GM19025 (cell line): ENCODE data around the gene FGF8.
"Not testable (repeated sequence)": the region's sequence is repeated elsewhere in the genome, so short reads cannot be mapped to it uniquely, and the experiment has no call there.

Experiments
- ATAC-seq: cut with Tn5 transposase; IDR thresholded peaks from one replicate; pipeline ENCODE4 v1.9.1; 2021; ENCODE audit warnings: mild to moderate bottlenecking, low read depth, moderate library complexity; ENCODE audit not compliant: unreplicated experiment

The FGF8 gene, protein sequence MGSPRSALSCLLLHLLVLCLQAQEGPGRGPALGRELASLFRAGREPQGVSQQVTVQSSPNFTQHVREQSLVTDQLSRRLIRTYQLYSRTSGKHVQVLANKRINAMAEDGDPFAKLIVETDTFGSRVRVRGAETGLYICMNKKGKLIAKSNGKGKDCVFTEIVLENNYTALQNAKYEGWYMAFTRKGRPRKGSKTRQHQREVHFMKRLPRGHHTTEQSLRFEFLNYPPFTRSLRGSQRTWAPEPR

DNA sequence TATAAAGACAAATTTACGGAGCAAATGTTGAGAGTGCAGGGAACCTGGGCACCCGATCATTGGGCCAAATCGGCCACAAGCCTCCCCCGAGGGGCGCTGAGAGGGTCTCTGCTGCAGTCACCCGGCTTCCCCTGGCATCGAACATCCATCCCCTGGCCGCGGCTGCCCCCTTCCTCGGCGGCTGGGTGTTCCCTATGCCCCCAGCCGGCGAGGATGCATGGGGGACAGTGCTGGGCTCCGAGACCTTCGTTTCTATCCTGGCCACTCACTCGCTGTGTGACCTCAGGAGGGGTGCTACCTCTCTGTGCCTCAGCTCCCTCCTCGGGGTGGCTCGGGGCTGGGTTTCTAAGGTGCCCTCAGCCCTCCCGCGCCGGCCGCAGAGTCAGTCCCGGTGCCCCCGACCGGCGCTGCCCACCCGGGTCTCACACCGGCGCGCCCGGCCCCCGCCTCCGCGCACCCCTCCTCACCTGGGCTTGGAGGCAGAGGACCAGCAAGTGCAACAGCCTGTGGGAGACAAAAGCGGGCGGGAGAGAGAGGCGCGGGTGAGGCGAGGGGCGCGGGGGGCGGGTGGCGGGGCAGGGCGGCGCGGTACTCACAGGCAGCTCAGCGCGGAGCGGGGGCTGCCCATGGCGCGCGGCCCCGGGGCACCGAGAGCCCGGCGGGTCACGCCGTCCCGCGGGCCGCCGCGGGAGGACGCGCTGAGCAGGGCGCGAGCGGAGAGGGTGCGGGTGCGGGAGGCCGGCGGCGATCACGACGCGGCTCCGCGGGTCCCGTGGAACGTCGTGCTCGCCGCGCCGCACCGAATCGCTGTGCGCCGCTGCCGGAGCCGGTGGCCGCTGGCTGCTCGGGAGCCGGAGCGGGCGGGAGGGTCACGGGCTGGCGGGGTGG, at the start of gene FGF8:
Gene FGF8 (minus strand): TSS at position 842 of the 888 bp plus-strand sequence. CDS start 214 bp downstream, at position 628.
- no peak for ATAC-seq

DNA sequence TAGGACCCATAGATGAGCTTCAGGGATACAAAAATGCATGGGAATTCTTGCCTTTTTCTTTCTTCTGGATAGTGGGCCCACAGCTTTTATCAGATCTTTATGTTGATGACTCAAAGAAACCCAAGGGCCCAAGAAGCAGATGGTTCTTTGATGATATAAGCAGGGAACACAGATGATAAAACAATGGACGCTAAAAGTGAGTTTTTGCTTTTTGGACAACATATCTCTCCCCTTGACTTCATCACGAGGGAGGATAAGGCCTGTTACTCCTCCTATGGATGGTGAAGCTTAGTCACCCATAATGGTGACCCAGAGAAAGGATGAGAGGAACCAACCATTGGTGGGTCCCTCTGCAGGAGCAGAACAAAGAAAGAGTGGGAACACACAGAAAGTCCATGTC, 48.8 kb upstream of the FGF8 start:
- ATAC-seq = no peak

DNA sequence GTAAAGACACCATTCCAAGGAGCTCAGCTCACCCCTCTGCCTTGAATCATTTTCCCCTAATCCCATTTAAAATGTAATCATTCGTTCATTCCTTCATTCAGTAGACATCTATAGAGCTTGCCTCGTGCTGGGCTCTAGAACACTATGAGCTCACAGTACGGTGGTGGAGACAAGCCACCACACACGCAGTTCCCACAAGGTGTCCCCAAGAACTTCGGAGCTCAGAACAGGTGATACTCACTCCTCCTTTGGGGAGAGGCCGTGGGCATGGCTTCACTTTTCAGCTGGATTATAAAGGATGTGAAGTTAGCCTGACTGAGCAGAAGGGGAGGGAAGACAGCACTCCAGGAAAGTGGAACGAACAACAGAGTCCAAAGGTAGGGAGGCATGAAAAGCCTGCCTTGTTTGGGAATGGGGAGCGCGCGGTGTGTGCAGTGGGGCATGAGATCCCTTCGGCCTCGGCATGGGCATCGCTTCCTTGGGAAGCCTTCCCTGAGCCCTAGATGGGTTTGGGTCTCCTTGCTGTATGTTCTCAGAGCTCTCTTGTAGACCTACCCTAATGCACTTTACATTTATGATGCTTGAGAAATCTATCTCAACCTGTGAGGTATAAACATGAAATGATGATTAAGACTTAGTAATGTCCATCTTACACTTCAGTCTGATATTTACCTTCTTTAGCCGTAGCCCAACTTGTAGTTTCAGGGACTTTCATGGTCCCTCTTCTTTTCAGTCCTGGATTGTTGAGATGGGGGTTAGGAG, 43.1 kb upstream of the FGF8 start:
- ATAC-seq = peak; percentile 15

DNA sequence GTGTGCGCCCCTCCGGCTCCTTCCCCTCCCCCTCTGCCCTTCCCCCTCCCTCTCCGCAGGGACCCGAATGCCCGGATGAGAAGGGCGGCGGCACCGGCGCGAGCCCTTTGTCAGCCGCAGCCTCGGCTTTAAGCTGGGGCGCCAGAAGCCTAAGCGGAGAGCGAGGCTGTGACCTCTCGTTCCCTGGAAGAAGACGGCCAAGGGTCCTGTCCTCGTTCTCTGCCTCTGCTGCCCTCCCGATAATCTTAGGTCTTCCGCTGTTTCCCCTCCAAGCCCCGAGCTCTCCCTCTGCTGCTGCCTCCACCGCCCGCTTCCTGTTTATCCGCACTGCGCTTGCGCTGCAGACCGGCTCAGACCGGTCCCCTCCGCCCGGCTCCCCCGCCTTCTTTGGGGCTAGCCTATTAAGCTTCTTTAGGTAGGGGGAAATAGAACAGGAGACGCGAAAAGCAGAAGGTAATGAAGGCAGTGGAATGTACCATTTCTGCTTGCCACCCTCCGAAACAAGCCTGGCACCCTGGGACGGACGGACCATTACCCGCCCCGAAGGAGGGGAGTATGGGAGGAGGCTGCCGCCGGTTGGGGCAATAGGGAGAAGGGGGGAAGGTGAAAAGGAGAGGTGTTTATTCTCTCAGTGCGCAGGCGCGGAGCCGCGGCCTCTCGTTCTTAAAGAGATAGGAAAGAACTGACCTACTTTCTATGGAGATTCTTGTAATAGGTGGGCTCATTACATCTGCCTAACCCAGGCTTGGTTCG, 42.4 kb upstream of the FGF8 start, which contains the start of gene OGA:
Gene OGA (minus strand): TSS at position 326 of the 753 bp plus-strand sequence. CDS start 422 bp downstream, outside the sequence.
- ATAC-seq = peak; percentile 84

DNA sequence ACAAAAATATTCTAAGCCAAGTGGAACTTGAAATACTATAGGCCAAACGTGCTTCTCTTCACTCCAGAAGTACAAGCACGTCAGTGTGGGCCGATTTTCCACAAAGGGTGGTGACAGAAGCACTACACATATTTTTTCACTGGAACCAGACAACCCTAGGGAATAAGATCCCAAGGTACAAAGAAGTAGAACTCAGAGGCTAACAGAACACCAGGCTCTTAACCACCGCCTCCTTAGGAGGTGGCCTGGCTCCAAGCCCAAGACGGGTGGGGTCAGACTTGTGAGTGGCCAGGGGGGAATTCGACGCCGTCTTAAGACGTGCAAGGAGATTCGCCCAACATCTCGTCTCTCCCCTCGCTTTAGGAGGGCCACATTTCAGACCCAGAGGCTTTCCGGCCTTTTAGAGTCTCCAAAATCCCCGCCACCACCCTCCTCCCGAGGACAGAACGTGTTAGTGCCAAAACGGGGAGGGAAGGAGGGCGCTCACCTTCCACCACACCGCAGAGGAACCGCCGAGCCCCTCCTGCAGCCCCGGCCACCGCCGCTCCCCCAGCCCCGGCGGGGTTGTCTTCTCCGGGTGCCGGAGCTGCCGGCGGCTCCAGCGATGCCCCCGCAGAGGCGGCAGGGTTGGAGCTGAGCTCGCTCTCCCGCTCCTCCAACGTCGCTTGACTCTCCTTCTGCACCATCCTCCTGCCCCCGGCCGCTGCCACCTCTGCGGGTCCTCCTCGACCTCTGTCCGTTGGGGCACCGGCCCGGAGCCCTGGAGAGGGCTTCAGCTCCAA, 41.6 kb upstream of the FGF8 start:
- no peak for ATAC-seq

DNA sequence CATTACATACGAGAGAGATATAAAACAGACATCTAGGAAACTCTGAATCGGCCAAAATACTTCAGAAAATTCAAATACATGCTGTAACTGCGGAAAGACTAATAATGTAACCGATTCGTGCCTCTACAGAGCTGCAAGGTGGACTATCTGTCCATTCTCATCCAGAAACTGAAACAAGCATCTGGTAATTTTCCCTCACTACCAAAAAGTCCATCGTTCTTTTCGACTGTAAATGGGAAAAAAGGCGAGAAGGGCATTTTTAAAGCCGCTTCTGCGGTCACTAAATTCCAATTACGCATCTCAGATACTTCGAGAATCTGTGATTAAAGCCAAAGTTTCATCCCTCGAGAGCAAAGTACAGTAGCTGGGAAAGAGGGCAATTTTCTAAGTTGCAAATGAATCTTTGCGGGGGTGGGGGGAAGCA, 41.0 kb upstream of the FGF8 start:
- no peak for ATAC-seq

DNA sequence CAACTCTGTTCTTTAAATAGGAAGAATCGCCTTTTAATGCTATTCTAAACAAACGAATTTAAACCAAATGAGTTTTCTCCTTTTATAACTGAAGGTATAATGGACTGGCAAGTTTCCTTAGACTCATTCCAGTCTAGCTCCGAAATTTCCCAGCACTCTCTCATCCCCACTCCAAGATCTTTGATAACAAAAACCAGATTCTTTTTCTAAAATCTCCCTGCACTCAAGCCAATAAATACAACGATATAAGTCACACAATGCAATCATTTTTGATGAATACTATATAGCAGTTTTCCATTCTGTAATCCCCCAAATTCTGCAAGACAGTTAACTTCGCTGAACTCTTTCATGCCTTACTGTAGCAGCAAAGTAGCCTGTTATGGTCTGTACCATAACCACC, 40.5 kb upstream of the FGF8 start:
- no peak for ATAC-seq

DNA sequence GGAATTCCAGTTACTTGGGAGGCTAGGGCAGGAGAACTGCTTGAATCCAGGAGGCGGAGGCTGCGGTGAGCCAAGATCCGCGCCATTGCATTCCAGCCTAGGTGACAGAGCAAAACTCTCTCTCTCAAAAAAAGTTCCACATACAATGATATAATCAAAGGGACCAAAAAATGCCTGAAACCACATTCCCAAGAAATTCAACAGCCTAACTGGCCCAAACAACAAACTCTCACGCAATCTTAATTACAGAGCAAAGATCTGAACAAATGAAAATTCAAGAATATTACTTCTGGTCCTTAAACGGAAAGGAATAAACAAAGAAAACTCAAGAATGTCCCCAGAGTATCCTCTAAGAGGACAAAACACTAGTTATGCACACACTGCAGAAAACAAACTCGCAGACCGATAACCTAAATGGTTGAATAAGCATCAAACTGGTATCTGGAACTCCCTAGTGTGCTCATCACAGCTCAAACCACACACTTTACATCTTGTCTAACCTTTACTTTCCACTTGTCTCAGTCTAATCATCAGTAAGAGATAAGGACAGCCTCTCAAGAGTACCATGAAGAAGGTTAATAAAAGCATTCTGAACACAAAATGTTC, 38.7 kb upstream of the FGF8 start:
- ATAC-seq = no peak

DNA sequence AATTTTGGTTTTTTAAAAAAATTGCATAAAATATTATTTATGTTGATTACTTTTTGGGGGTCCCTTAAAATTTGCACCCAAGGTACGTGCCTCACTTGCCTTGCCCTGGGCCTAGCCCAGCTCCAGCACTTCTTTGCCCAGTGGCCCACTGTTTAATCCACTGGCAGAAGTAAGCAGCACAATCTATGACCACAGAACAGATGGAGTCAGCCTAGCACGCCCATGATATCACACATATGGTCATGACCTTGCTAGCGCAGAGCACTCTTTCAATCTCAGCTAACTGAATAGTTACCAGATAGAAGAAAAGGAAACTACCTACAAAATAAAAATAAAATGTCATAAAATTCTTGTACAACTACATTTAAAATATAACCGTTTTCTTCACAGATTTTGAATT, 36.7 kb upstream of the FGF8 start:
- no peak for ATAC-seq

DNA sequence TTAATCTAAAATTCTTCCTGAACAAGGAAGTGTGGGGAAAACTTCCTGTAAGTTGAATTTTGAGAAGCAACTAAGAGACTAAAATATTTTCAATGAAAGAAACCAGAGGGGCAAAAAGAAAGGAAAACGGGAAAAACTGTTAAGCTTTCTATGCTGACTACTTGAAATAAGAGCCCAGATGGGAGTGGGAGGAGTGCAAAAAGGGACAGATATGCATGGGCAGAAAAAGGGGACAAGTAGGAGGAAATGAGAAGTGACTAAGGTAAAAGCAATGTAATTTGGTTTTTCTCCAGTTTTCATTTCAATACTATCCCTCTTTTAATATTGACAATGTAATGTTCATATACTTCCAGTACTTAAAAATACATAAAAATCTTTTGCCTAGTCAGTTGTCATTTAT, 31.2 kb upstream of the FGF8 start:
- no peak for ATAC-seq

DNA sequence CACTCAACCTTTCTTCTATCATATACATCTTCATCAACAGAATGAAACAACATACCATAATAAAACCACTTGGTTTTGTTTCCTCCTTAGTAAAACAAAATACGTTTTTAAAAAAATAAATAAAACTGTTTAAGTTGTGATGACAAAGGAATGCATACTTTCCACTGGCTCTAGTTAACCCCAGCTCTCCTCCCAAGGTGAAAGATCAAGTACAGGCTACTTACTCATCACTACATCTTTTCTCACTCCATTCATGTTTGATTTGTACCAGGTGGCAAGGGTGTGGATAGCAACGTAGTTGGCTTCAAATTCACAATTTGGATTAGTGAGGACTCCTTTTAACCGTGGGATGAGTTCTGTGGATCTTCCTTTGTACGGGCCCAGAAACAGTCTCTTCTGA, 27.6 kb upstream of the FGF8 start:
- ATAC-seq = no peak

DNA sequence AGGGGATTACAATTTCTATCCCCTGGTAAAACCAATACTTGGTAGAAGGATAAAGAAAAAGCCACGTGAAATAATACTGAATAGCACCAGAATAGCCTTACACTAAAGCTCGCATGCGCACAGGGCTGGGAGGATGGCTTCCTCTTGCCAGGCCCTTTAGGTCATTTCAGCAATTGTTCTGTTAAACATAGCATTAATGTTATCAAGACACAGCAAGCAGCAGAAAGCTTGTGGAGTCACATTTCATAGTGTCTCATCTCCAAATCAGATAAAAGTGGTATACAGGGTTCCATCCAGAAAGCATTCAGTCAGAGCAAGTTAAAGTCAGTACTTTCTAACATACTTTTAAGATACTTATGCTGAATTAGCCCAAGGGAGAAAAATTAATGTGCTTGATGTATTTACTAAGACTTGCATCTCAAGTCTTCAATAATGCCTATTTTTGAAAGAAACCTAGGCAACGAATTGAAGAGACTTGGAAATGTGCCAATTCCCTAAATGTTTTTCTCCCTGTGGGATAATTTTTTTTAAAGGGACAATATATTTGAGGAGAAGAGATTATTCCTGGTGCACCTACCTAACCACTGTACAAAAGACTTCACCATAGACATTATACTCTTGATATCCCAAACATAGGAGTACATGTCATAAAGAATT, 21.6 kb upstream of the FGF8 start:
- no peak for ATAC-seq

DNA sequence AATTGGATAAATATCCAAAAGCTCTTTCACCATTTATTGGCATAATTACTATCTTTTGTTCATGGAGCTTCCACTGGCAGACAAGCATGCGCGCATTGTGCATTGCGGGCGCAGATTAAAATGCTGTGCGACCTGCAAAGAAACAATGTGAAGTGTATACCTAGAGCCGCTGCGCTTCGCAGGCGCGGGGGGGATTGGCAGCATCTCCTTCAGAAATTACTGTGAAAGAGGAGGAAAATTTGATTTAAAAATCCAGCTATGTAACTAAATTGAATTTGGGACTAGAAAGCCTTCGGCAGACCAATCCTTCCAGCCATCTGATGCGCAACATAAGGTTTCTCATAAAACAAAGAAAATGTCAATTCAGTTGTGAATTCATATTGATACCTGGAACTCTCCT, 17.6 kb upstream of the FGF8 start:
- no peak for ATAC-seq

DNA sequence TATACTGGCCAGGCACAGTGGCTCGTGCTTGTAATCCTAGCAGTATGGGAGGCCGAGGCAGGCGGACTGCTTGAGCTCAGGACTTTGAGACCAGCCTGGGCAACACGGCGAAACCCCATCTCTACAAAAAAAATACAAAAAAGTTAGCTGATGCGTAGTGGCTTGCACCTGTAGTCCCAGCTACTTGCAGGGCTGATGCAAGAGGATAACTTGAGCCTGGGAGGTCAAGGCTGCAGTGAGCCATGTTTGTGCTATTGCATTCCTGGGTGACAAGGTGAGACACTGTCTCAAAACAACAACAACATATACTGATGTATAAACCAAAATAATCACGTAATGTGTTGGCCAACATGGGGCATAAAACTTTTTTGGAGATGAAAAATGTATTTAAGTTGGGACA, 13.8 kb upstream of the FGF8 start:
- no peak for ATAC-seq

DNA sequence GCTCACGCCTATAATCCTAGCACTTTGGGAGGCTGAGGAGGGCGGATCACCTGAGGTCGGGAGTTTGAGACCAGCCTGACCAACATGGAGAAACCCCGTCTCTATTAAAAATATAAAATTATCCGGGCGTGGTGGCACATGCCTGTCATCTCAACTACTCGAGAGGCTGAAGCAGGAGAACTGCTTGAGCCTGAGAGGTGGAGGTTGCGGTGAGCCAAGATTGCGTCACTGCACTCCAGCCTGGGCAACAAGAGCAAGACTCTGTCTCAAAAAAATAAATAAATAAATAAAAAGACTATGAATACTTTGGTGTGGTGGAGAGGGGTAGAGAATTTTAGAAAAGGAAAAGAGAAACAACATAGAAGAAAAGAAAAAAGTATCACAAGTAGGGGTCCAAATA, 13.3 kb upstream of the FGF8 start:
- not testable (repeated sequence) for ATAC-seq

DNA sequence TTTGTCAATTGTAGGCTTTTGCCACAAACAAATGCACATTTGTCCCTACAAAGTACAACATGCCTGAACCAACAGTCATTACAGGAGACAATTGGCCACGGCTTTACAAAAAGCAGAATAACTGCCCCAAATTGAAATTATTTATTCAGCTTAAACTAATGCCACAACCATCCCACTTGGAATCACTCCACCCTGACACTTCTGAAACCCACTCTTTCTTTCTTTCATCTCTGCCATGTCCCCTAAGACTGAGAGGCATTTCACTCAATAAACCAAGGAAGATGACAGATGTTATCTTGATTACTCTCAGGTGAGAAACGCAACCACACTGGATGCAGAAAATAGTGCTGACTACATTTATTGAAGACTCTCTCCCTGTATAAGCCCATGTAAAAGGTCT, 9.9 kb upstream of the FGF8 start:
- no peak for ATAC-seq

DNA sequence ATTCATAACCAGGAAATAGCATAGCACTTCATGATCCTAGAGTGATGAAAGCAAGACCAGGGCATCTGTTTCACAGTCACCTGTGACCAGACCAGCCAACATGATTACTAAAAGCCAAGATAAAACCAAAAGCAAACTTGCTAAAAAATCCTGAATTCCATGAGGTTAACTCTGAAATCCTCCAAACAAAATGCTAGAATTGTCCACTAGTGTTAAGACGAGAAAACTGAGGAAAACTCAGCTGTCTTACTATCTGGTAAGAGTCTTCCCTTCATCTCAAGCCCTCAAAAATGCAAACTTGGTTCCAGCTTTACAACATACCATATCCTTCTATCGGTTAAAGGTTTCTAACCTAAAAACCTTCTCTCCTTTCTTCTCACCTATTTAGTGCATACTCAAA, 8.6 kb upstream of the FGF8 start:
- ATAC-seq = no peak

DNA sequence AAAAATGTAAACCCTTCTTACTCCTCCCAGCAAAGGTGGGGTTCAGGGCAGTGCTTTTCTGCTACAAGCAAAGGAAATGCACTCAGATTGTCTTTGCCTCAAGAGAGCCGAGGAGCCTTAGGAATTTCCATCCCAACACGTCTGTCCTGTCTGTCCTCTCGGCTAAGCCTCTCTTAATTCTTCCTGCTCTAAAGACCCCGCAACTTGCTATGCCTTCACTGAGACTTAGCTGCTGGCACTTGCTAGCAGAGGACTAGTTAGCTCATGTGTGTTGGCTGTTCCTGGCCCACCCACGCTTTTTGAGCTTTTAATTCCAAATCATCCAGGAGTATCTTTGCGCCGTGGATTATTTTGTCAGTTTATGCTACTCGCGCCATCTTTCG, 7.8 kb upstream of the FGF8 start:
- no peak for ATAC-seq
